Activated T-cell treated with anti-CD3 and anti-CD28 coated beads, Interleukin-2, amount 50 U/mL, for 72 hours (primary cell): ENCODE results near the gene ATL1. TPM values are rescaled to one million over a fixed set of nuclear protein-coding genes. Genes with fewer than 3 reads are reported as not detected.
"Not testable (repeated sequence)": the region's sequence is repeated elsewhere in the genome, so short reads cannot be mapped to it uniquely, and the experiment has no call there.

Experiments
- ATAC-seq, 2 donors: fragments of 150-1000 bp; cut with Tn5 transposase; replicated peaks in 1 of 2; 2 replicates each; pipeline ENCODE4 v1.10.0; 2021; ENCODE audit warnings: moderate library complexity in 2 of 2, mild to moderate bottlenecking in 1 of 2
- DNase-seq, 2 donors: peaks; one replicate each; pipeline ENCODE4 v3.0.0; 2021 to 2022; ENCODE audit warnings: mixed read lengths in 1 of 2
- H3K27ac Mint-ChIP-seq: one replicate; pipeline ENCODE4 v1.8.0; 2022; ENCODE audit warnings: mild to moderate bottlenecking, moderate library complexity, mixed read lengths
- H3K27me3 Mint-ChIP-seq: one replicate; pipeline ENCODE4 v1.8.0; 2022; ENCODE audit warnings: low read depth, mixed read lengths
- H3K36me3 Mint-ChIP-seq, 2 donors: one replicate each; pipeline ENCODE4 v1.8.0; 2022; ENCODE audit warnings: mixed read lengths in 2 of 2, mild to moderate bottlenecking in 1 of 2; ENCODE audit not compliant: insufficient read depth in 2 of 2
- H3K4me1 Mint-ChIP-seq: one replicate; pipeline ENCODE4 v1.8.0; 2022; ENCODE audit warnings: low read depth, mixed read lengths
- H3K4me3 Mint-ChIP-seq, 2 donors: one replicate each; pipeline ENCODE4 v1.8.0; 2022; ENCODE audit warnings: mild to moderate bottlenecking in 2 of 2, mixed read lengths in 2 of 2, moderate library complexity in 2 of 2
- H3K9me3 Mint-ChIP-seq, 2 donors: one replicate each; pipeline ENCODE4 v1.8.0; 2022; ENCODE audit warnings: mixed read lengths in 2 of 2
- total RNA-seq, 2 donors: library from RNA; stranded (reverse); gene quantifications; one replicate each; pipeline ENCODE4 v1.2.3, GENCODE V29; 2022

The ATL1 gene
- total RNA-seq, 2 donors from 2014 or later = 0.77 to 0.93 TPM

DNA sequence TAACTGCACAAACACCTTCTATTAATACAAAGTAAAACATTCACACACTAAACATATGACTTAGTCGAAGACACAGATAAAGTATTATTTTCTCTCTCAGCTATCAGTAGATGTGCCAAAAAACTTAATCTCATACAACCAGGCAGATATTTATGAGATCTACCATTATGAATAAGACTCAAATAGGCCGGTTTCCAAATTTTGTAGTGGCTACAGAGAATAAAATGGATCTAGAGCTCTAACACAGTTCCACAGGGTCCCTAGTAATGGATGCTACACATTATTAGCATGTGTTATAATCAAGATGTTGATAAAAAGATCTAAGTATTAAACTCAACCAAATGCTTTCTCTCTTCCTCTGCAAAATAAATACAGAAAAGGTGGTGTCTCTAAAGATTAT, 97.8 kb downstream of the ATL1 start:
- Mint-ChIP-seq H3K9me3 (no peaks in the 10 kb centered on the region), H3K4me1 (no peaks in the 10 kb centered on the region), H3K27ac (no peak overlapping the region), H3K36me3 (peaks cover 0 to 3% of the 10 kb centered on the region in 2 donors), H3K27me3 (no peaks in the 10 kb centered on the region), H3K4me3 (no peak overlapping the region)
- DNase-seq (no peak), ATAC-seq (no peak)

DNA sequence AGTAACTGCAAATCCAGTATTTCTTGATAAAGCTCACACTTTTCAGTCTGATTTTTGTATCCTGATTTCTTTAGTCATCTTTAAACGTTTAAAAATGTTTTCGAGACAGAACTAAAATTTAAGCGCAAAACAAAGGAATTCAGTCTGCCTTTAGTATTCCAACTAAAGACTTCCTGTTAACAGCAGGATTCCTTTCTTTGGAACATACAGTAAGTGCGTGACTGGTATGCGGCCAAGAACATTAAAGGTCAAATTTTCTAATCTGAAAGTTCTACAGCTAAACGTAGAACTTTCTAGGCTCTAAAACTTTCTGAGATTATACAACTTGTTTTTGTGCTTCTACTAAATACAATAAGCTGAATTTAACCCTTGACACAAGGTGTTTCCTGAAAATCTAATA, 98.3 kb downstream of the ATL1 start:
- Mint-ChIP-seq H3K4me1 (no peaks in the 10 kb centered on the region), H3K9me3 (no peaks in the 10 kb centered on the region), H3K27me3 (no peaks in the 10 kb centered on the region), H3K36me3 (peaks cover 0 to 5% of the 10 kb centered on the region in 2 donors), H3K4me3 (no peak overlapping the region), H3K27ac (no peak overlapping the region)
- ATAC-seq (no peak), DNase-seq (no peak)

DNA sequence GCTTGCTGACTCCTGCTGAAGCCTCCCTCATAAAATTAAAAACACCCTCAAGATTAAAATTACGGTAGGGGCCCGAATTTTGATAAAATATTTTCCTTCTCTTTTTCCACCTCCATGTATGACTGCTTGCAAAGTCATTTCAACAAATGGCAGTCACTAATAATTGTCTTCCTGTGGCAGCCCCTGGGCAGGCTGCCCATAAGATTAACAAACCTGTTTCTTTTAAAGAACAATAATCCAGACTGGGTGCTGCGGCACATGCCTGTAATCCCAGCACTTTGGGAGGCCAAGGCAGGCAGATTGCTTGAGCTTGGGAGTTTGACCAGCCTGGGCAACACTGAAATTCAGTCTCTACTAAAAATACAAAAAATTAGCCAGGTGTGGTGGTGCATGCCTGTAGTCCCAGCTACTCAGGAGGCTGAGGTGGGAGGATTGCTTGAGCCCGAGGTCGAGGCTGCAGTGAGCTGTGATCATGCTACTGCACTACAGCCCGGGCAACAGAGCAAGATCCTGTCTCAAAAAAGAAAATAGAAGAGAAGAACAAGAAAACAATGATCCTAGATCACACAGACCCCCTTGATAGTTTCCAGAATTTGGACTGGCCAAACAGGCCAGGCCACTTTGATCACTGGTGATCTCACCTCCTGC, 99.5 kb downstream of the ATL1 start:
- Mint-ChIP-seq H3K4me1 (no peaks in the 10 kb centered on the region), H3K4me3 (no peak overlapping the region), H3K36me3 (peaks cover 2 to 9% of the 10 kb centered on the region in 2 donors), H3K27ac (no peak overlapping the region), H3K27me3 (no peaks in the 10 kb centered on the region), H3K9me3 (no peaks in the 10 kb centered on the region)
- ATAC-seq (no peak), DNase-seq (no peak)

DNA sequence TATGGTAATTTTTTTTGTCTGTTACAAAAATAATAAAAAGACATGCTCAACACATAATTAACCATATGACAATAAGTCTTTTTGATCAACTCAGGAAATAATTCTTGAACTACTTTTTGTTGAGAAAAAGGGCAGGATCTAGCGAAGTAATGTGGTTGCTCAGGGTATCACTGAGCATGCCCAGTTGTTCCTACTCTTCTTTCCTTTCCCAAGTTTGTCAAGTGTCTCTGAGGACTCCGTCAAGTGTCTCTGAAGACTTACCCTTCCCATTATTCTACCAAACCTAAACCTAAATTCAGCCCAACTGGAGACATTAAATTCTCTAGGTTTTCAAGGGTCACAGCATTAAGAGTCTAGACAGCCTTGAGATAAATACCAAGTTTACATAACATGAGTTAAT, 104.6 kb downstream of the ATL1 start:
- H3K4me1 Mint-ChIP-seq = peaks cover 15% of the 10 kb centered on the region
- not testable (repeated sequence) for H3K36me3 Mint-ChIP-seq, H3K27me3 Mint-ChIP-seq, DNase-seq, H3K27ac Mint-ChIP-seq, H3K9me3 Mint-ChIP-seq, H3K4me3 Mint-ChIP-seq, ATAC-seq

DNA sequence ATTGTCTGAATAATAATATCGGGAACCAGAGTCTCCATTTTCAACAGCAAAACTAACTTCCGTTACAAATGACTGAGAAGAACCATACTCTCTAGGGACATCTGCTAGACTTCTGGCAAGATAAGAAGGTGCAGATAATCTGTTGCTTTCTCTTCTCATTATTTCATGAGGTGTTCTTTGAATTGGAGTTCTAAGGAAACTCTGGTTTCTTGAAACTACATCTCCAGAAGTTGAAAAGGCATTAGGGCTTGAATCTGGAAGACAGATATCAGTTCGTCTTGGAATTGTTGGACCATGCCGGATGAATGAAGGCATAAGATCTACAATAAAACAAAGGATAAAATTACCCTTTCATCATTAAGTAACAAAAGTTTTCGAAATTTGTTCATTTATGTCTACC, 105.4 kb downstream of the ATL1 start:
- not testable (repeated sequence) for H3K4me3 Mint-ChIP-seq, H3K36me3 Mint-ChIP-seq, H3K9me3 Mint-ChIP-seq, DNase-seq, ATAC-seq, H3K27ac Mint-ChIP-seq, H3K27me3 Mint-ChIP-seq
- H3K4me1 Mint-ChIP-seq = peaks cover 15% of the 10 kb centered on the region

DNA sequence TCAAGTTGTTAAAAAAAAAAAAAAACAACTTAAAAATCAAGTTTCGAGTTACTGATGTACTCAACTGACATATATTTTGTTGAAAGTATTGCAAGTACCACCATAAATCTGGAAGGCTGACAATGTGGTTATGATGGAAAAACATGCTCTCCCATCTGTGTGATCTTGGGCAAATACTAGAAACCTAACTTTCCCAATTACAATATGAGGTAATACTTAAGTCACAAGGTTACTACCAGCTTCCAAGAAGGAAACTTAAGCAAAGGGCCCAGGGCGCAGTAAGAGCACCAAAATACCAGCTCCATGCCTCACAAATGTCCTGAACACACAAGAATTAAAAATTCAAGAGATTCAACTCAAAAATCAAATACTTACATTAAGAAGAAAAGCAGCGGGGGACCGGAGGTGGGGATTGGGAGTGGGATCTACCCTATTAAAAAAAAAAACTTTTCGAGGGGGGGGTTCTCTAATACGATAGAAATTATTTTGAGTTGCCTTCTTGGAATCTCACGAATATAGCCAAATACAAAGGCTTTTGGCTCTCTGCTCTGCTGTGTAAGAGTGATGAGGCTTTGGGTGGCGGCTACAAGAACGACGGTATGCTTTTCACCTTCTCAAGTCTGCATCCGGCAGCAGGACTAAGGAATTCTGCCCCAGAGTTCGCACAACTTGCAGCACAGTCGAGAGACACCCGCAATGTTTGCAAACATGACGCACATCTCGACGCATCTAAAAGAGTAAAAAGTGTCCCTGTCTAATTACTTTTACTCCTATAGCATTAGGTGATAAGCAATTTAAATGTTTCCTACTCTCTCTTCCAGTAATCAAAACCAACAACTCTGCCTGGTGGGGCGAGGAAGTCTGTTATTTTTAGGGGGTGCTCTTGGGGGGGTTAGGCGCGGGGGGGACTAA, 107.1 kb downstream of the ATL1 start:
- peaks cover 4 to 6% of the 10 kb centered on the region in 2 donors for H3K36me3 Mint-ChIP-seq
- DNase-seq (peak; percentile 11 to 16), ATAC-seq (peak in 1 of 2 donors; percentile 20)
- peak overlapping the region; percentile 78 for H3K27ac Mint-ChIP-seq
- H3K9me3 Mint-ChIP-seq = no peaks in the 10 kb centered on the region
- peaks cover 15% of the 10 kb centered on the region for H3K4me1 Mint-ChIP-seq
- H3K4me3 Mint-ChIP-seq = no peak overlapping the region
- H3K27me3 Mint-ChIP-seq = no peaks in the 10 kb centered on the region

DNA sequence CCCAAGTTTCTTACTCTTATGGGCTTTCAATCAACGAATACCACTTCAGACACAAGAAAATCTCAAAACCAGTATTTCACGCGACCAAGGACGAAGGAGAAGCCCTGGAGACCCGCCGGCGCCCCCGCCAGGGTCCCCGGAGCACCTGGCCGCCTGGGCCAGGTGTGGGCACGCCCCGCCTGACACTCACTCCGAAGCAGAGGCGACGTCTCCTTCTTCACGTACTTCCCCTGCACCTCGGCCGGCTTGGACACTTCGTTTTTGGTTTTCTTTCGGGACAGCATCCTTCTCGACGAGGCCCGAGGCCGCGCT, 107.7 kb downstream of the ATL1 start:
- no peaks in the 10 kb centered on the region for H3K9me3 Mint-ChIP-seq
- H3K4me1 Mint-ChIP-seq = peaks cover 15% of the 10 kb centered on the region
- peak overlapping the region; percentile 55 for H3K27ac Mint-ChIP-seq
- ATAC-seq (peak; percentile 51 to 54), DNase-seq (no peak)
- H3K36me3 Mint-ChIP-seq = peaks cover 4 to 6% of the 10 kb centered on the region in 2 donors
- H3K4me3 Mint-ChIP-seq = no peak overlapping the region
- H3K27me3 Mint-ChIP-seq = no peaks in the 10 kb centered on the region

DNA sequence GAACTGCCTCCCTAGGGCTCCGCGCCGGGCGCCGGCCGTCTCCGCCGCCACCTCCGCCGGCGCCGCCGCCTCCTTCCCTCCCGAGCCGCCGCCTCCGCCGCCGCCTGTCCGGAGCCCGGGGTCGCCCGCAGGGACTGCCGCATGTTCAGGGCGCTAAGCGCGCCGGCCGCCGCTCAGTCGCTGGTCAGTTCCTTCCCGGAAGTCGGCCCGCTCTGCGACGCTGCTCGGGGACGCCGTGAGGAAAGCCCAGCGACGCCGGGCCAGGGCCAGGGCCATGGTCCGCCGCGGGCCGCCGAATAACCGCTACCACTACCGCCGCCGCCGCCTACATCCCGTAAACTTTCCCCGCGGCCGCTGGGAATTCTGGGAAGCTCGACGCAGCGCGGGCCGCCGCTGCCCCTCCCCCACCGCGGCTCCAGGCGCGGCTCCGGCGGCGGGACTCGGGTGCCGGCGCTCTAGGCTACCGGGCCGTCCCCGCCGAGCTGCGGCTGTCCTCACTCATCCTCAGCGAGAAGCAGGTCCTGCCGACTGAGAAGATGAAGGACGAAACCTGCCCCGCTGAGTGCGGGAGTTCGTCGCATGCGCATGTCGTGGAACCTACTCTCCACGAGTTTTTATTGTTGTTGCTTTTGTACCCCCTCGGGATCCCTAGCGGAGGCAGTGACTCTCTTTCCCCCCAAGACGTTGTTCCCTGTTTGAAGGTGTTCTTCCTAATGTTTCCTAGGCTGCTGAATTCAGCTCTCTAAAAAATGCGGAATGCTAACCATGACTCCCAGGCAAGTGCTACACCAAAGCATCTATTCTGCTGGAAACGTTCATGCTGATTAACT, 108.3 kb downstream of the ATL1 start, which contains the start of gene SAV1:
TSS of gene SAV1 (minus strand) at position 311 of the 830 bp plus-strand sequence. CDS start 339 bp downstream, outside the sequence.
- ATAC-seq (peak; percentile 78 to 80), DNase-seq (peak; percentile 67)
- H3K4me3 Mint-ChIP-seq = no peak within 1 kb of the TSS
- peaks cover 15% of the 10 kb centered on the region for H3K4me1 Mint-ChIP-seq
- H3K36me3 Mint-ChIP-seq = peaks cover 4% of the 10 kb centered on the region in 2 donors
- H3K9me3 Mint-ChIP-seq = no peaks in the 10 kb centered on the region
- H3K27ac Mint-ChIP-seq = peak within 1 kb of the TSS; percentile 78
- H3K27me3 Mint-ChIP-seq = no peaks in the 10 kb centered on the region

DNA sequence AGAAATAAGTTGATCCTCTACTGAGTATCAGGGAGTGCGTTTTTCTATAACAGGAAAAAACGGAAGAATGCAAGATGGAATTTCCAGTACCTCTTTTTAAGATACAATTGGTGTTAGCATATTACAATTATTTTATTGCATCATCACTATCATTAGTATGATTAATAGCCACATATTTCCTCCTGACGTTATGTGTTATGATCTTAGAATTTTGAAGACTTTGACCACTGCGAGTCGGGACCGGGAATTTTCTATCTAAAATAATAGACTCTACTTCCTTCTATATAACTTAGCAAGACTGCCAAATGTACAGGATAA, 108.8 kb downstream of the ATL1 start:
- Mint-ChIP-seq H3K4me3 (no peak overlapping the region), H3K27ac (no peak overlapping the region), H3K9me3 (no peaks in the 10 kb centered on the region), H3K4me1 (peaks cover 15% of the 10 kb centered on the region), H3K27me3 (no peaks in the 10 kb centered on the region), H3K36me3 (peaks cover 2 to 3% of the 10 kb centered on the region in 2 donors)
- ATAC-seq (peak in 1 of 2 donors; percentile 5), DNase-seq (no peak)

DNA sequence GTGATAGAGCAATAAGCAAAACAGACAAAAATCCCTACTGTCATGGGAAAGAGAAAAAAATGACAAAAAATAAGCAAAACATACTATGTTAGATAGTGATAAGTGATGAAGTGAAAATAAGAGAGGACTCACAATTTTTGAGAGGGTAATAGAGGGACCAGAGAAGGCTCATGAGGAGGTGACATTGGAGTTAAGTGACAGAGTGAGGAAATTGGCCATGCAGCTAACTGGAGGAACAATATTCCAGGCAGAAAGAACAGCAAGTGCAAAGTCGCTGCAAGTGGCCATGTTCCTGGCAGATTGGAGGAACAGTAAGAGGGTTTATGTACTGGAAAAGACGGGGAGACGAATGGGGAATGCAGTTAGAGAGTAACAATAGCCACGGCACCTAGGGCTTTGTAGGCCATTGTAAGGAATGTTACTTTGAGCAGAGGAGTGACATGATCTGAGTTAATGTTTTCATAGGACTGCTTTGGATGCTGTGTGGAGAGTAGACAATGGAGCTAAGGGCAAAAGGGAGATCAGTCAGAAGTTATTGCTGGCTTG, 109.6 kb downstream of the ATL1 start:
- Mint-ChIP-seq H3K27me3 (no peaks in the 10 kb centered on the region), H3K4me3 (no peak overlapping the region), H3K36me3 (peaks cover 0 to 1% of the 10 kb centered on the region in 2 donors), H3K27ac (no peak overlapping the region), H3K9me3 (no peaks in the 10 kb centered on the region), H3K4me1 (peaks cover 15% of the 10 kb centered on the region)
- DNase-seq (no peak), ATAC-seq (no peak)

DNA sequence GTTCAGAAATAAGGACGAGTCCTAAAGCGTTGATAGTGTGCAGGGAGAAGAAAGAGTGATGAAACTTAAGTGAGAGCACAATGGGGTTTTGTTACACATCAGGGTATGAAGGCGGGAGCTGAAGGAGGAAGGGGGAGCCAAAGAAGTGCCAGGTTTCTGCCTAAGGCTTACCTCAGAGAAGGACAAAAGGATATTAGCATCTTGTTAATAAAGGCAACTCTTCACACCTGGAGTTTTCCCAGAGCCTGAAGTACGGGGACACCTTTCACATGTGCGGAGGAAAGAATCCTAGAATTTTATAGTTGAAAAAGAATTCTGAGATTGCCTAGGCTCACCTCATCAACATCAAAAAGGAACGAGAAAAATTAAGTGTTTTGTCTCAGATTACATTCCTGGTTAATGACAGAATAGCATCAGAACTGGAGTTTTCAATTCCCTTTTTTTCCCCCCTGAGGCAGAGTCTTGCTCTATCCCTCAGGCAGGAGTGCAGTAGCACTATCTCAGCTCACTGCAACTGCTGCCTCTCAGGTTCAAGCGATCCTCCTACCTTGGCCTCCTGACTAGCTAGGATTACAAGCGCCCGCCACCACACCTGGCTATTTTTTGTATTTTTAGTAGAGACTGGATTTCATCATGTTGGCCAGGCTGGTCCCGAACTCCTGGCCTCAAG, 110.4 kb downstream of the ATL1 start:
- no peaks in the 10 kb centered on the region for H3K9me3 Mint-ChIP-seq
- ATAC-seq (no peak), DNase-seq (no peak)
- H3K36me3 Mint-ChIP-seq = peaks cover 0 to 1% of the 10 kb centered on the region in 2 donors
- H3K27ac Mint-ChIP-seq = no peak overlapping the region
- no peaks in the 10 kb centered on the region for H3K27me3 Mint-ChIP-seq
- peaks cover 15% of the 10 kb centered on the region for H3K4me1 Mint-ChIP-seq
- no peak overlapping the region for H3K4me3 Mint-ChIP-seq

DNA sequence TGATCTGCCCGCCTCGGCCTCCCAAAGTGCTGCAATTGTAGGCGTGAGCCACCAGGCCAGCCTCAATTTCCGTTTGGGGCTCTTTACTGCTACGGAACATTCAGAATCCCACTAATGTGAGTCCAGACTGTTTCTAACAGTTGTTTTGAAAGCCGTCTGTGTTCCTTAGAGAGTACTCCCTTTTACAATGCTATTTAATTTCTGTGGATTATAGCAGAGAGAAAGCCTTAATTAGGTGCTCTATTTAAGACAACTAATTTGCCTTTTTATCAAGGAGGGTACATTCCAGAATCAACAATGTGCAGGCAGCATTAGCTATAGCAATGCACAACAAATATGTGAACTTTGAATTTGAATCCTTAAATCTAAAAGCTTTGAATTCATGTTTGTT, 110.9 kb downstream of the ATL1 start:
- ATAC-seq (no peak), DNase-seq (no peak)
- Mint-ChIP-seq H3K4me3 (no peak overlapping the region), H3K4me1 (peaks cover 15% of the 10 kb centered on the region), H3K27me3 (no peaks in the 10 kb centered on the region), H3K9me3 (no peaks in the 10 kb centered on the region), H3K27ac (no peak overlapping the region), H3K36me3 (peaks cover 0 to 1% of the 10 kb centered on the region in 2 donors)
